DMS79 treated with DMSO at 0.1 percent for 48 hours (cell line): ENCODE results near the gene UCK1.
A peak's percentile ranks its signal among the peaks of the same experiment; 100 is the strongest.
"Not testable (repeated sequence)": the region's sequence is repeated elsewhere in the genome, so short reads cannot be mapped to it uniquely, and the experiment has no call there.

Experiments used
- DNase-seq: peaks from one replicate; lab custom pipeline; 2025; lab: John Stamatoyannopoulos, UW

The UCK1 gene

GRCh38 chr9:131523451-131524435, 7.3 kb downstream of the UCK1 start:
- DNase-seq, result no peak

- no peak for DNase-seq
Observed at GRCh38 chr9:131523086-131523388, 8.0 kb downstream of the UCK1 start.

DNA sequence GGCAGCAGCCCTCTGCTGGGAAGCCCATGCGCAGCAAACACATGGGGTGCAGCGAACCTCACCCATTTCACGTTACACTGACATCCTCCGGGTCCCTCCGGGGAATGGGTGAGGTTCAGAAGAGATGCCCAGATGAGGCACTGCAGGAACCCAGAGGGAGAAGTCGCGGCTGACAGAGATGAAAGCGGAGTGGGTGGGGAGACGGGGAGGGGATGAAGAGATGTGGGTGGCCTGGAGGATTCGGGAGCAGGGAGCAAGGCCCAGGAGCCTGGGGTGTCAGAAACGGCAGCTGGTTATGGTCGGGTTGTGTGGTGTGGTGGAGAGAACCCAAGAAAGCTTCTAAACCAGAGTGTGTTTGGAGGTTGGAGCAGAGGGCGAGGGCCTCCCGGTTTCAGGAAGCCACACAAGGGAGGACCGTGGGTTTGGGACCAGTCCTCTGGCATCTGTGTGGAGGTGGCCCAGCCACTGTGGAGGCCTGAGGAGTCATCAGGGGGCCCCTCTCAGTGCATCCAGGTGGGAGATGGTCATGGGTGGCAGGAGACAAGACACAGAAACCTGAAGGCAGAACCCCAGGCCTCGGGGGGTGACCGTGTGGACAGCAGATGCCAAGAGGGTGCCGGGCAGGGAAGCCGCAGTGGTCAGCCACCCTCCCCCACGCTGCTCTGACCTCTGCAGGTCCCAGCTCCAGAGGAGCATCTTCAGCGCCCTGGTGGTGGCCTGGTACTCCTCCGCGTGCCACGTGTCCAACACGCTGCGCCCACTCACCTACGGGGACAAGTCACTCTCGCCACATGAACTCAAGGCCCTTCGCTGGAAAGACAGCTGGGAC, 8.6 kb downstream of the UCK1 start:
- no peak for DNase-seq

GRCh38 chr9:131521822-131522221, 9.2 kb downstream of the UCK1 start:
- no peak for DNase-seq

- DNase-seq, result no peak
Observed at GRCh38 chr9:131521203-131521602, 9.9 kb downstream of the UCK1 start.

DNA sequence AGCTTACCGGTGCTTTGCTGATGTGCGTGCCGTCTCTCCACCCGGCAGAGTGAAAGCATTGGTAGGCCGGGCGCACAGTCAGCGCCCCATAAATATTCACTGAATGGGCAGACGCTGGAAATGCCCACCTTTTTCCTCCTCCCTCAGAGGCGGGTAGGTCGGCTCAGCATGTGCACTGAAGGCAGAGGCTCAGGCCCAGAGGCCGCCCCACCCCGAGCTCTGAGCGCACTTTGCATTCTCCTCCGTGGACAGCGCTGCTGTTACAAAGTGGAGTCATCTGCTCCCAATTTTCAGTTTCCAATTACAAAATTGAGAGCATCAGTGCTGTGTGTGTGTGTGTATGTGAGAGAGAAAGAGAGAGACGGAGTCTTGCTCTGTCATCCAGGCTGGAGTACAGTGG, 10.6 kb downstream of the UCK1 start:
- DNase-seq, result no peak

GRCh38 chr9:131518553-131518952, 12.5 kb downstream of the UCK1 start:
- no peak for DNase-seq

DNA sequence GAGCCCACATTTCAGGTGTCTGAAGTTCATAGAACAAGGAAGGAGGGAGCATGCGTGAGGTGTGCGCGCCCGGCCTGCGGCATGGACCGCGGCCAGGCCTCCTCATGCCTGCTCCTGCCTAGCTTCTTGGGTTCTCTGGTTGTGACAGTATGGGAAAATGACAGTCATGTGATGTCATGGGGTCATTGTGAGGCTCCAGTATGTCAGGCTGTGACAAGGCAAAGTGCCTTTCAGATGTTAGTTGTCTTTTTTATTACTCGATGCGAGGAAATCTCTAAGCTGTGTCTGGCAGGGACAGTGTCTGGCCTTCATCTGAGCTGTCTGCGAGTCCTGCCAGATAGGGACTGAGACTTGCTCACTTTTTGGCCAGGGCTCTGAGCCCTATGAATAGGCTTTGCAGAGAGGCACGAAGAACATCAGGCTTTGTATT, 13.3 kb downstream of the UCK1 start:
- DNase-seq, result no peak

DNA sequence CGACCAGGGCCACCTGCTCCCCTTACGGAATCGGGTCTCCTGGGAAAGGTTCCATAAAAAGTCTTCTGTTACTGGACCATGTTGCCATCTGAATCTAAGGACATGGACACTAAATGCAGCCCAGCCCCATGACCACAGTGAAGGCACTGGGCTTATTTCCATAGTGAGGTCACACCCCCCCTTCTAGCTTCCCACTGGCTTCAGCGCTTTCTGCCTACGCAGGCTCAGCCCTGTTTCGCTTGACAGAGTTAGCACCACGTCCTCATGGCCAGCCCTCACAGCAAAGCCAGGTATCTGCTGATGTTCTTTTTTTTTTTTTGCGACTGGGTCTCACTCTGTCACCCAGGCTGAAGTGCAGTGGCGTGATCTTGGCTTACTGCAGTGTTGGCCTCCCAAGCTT, 14.1 kb downstream of the UCK1 start:
- DNase-seq, result no peak

- no peak for DNase-seq
Observed at GRCh38 chr9:131516100-131516499, 15.0 kb downstream of the UCK1 start.

- DNase-seq, result not testable (repeated sequence)
Observed at GRCh38 chr9:131515559-131516031, 15.5 kb downstream of the UCK1 start.

DNA sequence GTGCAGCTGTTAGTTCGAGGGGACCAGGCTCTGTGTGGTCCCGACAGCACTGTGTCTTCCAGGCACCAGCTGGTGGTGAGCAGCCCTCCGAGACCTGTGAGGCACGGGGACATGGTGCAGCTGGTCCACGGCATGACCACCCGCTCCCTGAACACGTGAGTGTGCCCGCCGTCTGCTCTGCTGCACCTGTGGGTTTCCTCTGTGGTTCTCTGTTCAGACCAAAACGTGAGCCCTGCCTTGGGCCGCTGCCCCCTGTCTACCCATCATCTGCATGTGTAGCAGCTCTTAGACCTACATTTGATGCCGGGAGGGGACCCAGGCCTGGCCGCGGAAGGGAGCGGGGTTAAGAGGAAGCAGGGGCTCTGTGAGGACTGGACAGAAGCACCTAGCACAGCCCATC, 17.9 kb downstream of the UCK1 start:
- no peak for DNase-seq

DNA sequence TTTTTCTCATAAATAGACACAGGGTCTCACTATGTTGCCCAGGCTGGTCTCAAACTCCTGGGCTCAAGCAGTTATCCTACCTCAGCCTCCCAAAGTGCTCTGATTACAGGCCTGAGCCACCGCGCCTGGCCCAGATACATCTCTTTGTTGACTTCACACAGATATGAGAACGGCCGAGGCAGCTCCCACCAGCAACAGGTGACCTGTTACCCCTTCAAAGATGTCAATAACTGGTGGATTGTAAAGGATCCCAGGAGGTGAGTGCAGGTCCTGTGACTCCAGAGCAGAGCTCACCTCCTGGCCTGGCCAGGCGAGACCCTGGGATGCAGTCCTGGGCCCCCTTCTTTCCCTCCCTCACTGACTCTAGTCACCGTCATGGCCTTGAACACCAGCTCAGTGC, 19.2 kb downstream of the UCK1 start:
- DNase-seq, result no peak

- no peak for DNase-seq
Observed at GRCh38 chr9:131511416-131511815, 19.6 kb downstream of the UCK1 start.

GRCh38 chr9:131505012-131505411, 26.1 kb downstream of the UCK1 start:
- no peak for DNase-seq

GRCh38 chr9:131503626-131504465, 27.2 kb downstream of the UCK1 start:
- peak; percentile 37 for DNase-seq

DNA sequence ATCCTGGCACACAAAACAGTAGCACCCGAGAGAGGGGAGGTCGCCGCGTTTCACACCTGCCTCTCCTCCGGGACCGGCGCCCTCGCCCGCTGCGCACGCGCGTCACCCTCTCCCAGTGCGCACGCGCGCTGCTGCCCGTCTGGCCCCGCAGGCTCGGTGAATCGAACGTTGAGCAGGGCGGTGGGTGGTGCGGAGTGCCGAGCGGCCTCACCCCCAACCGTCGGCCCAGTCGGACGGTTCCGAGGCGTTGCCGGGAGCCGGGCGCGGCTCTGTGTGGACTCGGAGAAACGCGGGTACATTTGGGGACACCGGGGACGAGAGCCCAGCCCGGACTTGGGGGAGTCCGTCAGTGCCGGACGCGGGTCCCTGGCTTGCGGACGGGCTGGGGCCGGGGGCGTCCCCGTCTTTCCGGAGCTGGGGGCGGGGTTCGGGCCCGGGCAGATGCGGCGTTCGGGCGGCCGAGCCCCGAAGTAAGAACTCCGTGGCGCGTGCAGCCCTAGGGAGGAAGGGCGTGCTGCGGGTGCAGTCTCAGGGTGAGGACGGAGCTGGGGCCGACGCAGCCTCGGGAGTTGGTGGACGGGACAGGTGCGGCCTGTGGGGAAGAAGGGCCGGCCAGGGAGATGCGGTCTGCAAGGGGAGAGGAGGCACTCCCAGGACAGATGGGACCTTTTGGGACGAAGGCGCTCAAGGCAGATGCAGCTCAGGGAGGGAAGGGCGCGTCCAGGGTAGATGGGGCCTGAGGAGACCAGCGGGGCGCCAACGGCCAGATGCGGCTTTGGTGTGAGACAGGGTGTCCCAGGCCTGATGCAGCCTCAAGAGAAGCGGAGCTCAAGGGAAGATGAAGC, 28.1 kb downstream of the UCK1 start, which contains the start of gene POMT1:
TSS of gene POMT1 (plus strand) at position 138 of the 845 bp plus-strand sequence. CDS start 1,301 bp downstream, outside the sequence.
- peak; percentile 94 for DNase-seq

DNA sequence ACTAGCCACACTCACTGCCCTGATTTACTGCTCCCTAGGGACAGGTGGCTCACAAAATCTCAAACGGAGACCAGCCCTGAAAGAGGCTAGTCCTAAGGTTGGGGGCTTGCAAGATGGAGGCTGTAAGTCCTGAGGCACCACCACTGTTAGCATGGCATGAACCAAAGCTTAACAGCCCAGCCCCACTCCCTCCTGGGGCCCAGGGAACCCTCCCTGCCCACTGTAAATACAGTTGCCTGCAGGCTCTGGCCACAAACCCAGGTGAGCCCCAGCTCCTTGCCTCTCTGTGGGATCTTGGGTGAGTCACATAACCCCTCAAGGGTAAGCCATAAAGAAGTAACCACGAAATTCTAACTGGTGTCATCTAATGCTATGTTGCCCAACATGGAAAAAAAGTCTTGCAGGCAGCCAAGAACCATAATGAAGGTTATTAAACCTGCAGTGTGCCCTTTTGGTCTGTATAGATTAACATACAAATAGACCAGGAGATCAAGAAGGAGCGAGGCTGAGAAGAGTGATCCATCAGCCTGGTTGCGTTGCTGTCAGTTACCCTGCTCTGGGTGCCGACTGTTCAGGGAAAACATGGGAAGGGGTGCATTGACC, 30.0 kb downstream of the UCK1 start:
- DNase-seq, result no peak

DNA sequence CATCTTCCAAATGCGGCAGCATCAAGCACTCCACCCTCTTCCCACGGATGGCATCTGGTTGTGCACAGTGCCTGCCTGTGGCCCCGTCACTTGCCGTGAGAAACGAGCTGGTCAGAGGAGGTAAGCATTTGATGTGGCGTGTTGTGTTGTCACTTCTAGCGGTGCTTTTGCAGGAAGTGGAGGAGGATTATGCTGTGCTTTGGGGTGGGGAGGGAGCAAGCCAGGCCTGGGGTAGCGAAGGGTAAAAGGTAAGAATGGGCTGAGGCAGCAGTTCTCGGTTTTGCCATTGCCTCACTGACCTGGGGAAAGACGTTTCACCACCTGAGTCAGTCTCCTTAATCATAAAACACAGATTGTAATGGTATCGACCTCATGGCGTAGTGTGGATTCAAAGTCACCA, 30.7 kb downstream of the UCK1 start:
- DNase-seq, result no peak

DNA sequence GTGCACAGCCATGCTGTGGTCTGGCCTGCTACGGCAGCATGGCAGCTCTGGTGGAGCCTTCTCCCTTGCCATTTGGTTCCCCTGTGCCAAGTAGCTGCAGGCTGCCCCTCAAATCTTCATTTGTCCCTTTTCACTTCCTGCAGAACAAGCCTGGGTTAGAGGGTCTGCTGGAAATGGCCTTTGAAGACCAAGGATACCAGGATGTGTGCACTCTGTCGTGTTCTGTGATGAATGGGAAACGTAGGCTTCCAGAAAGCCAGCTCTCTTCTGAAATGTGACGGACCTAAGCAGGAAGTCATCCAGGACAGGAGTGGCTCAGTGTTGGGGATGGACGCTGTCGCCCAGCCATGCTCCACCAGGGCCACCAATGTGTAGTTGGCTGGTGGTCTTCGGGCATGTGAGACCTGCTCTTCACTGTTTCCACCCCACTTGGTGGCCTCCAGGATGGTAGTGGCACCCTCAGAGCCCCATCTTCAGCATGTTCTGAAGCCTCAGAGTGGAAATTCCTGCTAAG, 31.8 kb downstream of the UCK1 start:
- no peak for DNase-seq
